Fibroblast of lung (primary cell): ENCODE results near the gene NFYB. TPM values are rescaled to one million over a fixed set of nuclear protein-coding genes. Genes with fewer than 3 reads are reported as not detected.
A peak's percentile ranks its signal among the peaks of the same experiment; 100 is the strongest.

Experiments
- DNase-seq, 2 donors: peaks; one replicate each; pipeline versions ENCODE4 v3.0.0 to v3.0.0-alpha.2; 2010; ENCODE audit warnings: low read depth in 2 of 2
- H2AFZ ChIP-seq: 2 replicates; pipeline ENCODE4 v1.5.1; 2012; ENCODE audit warnings: low read length, control low read depth, inconsistent platforms
- H3K27ac ChIP-seq: 2 replicates; pipeline ENCODE4 v1.5.1; 2011; ENCODE audit warnings: low read length, control low read depth; ENCODE audit not compliant: insufficient read depth
- H3K27me3 ChIP-seq: 2 replicates; pipeline ENCODE4 v1.5.1; 2011; ENCODE audit warnings: mild to moderate bottlenecking, low read length; ENCODE audit not compliant: control insufficient read depth, insufficient read depth
- H3K36me3 ChIP-seq: 2 replicates; pipeline ENCODE4 v1.5.1; 2011; ENCODE audit warnings: low read length; ENCODE audit not compliant: control insufficient read depth, insufficient read depth
- H3K4me1 ChIP-seq: 2 replicates; pipeline ENCODE4 v1.5.1; 2011; ENCODE audit warnings: low read length; ENCODE audit not compliant: control insufficient read depth, insufficient read depth; ENCODE audit errors: extremely low read depth
- H3K4me2 ChIP-seq: 2 replicates; pipeline ENCODE4 v1.5.1; 2011; ENCODE audit warnings: low read length, control low read depth; ENCODE audit not compliant: insufficient read depth; ENCODE audit errors: extremely low read depth
- H3K4me3 ChIP-seq, 4 experiments: fragments of 200-600 bp in 1 of 4; sonication (generic) in 1 of 4; replicated peaks in 1 of 4; 2 replicates each; pipeline ENCODE4 v1.5.1; 2011 to 2016; ENCODE audit warnings: low read length in 4 of 4, low read depth in 3 of 4, mild to moderate bottlenecking in 3 of 4, control low read depth in 2 of 4, inconsistent platforms in 1 of 4, mixed read lengths in 1 of 4; ENCODE audit not compliant: insufficient read depth in 1 of 4; ENCODE audit errors: control extremely low read depth in 1 of 4
- H3K79me2 ChIP-seq: 2 replicates; pipeline ENCODE4 v1.5.1; 2012; ENCODE audit warnings: mild to moderate bottlenecking, low read length, inconsistent platforms; ENCODE audit not compliant: control insufficient read depth, insufficient read depth
- H3K9ac ChIP-seq: 2 replicates; pipeline ENCODE4 v1.5.1; 2011; ENCODE audit warnings: mild to moderate bottlenecking, low read length, control low read depth; ENCODE audit not compliant: insufficient read depth
- H3K9me3 ChIP-seq: 2 replicates; pipeline ENCODE4 v1.5.1; 2012; ENCODE audit warnings: low read depth, low read length; ENCODE audit not compliant: control insufficient read depth, insufficient read depth
- H4K20me1 ChIP-seq: 2 replicates; pipeline ENCODE4 v1.5.1; 2011; ENCODE audit warnings: low read length; ENCODE audit not compliant: control insufficient read depth, insufficient read depth; ENCODE audit errors: extremely low read depth
- EZH2 ChIP-seq: IDR thresholded peaks from 2 replicates; pipeline ENCODE4 v1.5.1; 2012; ENCODE audit warnings: low read length, control low read depth, mild to moderate bottlenecking; ENCODE audit errors: missing control alignments
- polyA plus RNA-seq, 2 donors: library from polyadenylated mRNA; depleted of rRNA in 1 of 2; stranded (reverse) in 1 of 2; unstranded in 1 of 2; fragments of >200 nt; gene quantifications; 2 replicates each; pipeline ENCODE4 v1.2.1, GENCODE V29; 2011 to 2012; ENCODE audit warnings: missing spikeins in 1 of 2
- total RNA-seq: library from RNA; depleted of rRNA; stranded (reverse); fragments of >200 nt; gene quantifications from 2 replicates; pipeline ENCODE4 v1.2.1, GENCODE V29; 2014
- TF ChIP-seq, protein P1 (sequence below), 2 donors: IDR thresholded peaks in 1 of 2; conservative IDR thresholded peaks in 1 of 2; 1 replicate in 1 of 2; 2 replicates in 1 of 2; pipeline ENCODE4 v1.5.1; 2011 to 2012; ENCODE audit warnings: low read length in 2 of 2, control low read depth in 1 of 2, inconsistent platforms in 1 of 2, low read depth in 1 of 2, mild to moderate bottlenecking in 1 of 2

The NFYB gene
- total and polyA plus RNA-seq, 2 donors (not counting 1 experiment from before 2014, with no cell fraction given), result 32.2 to 39.9 TPM

DNA sequence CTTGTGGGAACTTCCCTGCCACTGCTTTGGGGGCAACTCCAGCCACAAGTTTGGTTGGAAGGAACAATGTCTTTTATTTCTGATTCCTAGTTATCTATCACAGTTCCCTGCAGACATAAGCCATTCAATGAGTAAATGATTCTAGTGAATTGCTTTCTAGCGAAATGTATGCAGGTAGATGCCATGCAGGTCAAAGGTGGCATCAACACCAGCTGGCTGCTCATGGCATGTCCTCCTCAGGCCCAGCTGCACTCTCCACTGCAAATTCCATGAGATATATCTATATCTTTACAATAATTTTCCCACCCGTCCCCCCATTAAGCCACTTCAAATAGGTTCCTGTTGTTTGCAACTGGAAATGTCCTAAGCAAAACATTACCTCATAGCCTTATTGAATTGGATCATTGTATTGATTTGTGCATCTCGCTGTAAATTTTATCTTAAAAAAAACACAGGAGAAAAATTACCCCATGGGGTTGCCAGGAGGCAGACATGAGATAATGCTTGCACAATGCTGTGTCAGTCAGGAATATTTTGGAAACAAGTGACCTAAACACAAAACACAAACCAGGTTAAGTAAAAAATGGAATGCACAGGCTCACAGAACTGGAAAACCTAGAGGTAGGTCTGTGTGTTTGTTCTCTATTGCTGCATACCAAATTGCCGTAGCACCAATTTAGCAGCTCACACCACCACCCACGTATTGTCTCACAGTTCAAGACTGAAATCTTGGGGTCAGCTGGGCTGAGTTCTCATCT, 44.8 kb upstream of the NFYB start:
- Histone ChIP-seq H3K9ac (no peak overlapping the region), H3K4me2 (no peak overlapping the region), H4K20me1 (no peaks in the 10 kb centered on the region), H2AFZ (no peak overlapping the region), H3K27ac (no peak overlapping the region), H3K36me3 (no peaks in the 10 kb centered on the region), H3K4me3 (no peak overlapping the region), H3K79me2 (no peaks in the 10 kb centered on the region), H3K9me3 (no peaks in the 10 kb centered on the region), H3K4me1 (peaks cover 12% of the 10 kb centered on the region), H3K27me3 (no peaks in the 10 kb centered on the region)
- peak in 1 of 2 donors; percentile 66 for DNase-seq
- TF ChIP-seq EZH2, result no peak
- TF ChIP-seq, protein P1, sequence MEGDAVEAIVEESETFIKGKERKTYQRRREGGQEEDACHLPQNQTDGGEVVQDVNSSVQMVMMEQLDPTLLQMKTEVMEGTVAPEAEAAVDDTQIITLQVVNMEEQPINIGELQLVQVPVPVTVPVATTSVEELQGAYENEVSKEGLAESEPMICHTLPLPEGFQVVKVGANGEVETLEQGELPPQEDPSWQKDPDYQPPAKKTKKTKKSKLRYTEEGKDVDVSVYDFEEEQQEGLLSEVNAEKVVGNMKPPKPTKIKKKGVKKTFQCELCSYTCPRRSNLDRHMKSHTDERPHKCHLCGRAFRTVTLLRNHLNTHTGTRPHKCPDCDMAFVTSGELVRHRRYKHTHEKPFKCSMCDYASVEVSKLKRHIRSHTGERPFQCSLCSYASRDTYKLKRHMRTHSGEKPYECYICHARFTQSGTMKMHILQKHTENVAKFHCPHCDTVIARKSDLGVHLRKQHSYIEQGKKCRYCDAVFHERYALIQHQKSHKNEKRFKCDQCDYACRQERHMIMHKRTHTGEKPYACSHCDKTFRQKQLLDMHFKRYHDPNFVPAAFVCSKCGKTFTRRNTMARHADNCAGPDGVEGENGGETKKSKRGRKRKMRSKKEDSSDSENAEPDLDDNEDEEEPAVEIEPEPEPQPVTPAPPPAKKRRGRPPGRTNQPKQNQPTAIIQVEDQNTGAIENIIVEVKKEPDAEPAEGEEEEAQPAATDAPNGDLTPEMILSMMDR (conservative IDR thresholded peaks at IDR 0.05 in 1 of 2, IDR thresholded peaks at IDR 0.05 in 1 of 2; ENCODE audit: low read depth in 1 of 2, low read length in 2 of 2), result no peak

DNA sequence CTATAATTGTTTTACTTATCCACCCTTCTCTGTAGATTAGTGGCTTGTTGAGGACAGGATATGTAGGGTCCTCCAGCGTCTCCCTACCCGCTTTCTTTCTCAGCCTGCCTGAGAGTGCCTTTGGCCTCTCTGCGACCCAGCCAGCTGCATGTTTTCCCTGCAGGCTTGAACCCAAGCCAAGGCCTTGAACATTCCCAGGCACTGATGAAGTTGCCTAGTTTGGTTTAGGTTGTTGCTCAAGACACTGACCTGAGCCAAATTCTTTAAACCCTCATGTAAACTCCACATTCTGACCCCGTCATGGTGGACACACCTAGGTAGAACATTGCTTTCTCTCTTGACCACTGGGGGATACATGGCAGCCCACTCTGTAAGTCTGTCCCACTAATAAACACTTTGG, 44.1 kb upstream of the NFYB start:
- Histone ChIP-seq H3K9ac (no peak overlapping the region), H3K36me3 (no peaks in the 10 kb centered on the region), H4K20me1 (no peaks in the 10 kb centered on the region), H3K27me3 (no peaks in the 10 kb centered on the region), H3K9me3 (no peaks in the 10 kb centered on the region), H3K27ac (no peak overlapping the region), H3K4me2 (no peak overlapping the region), H3K4me3 (no peak overlapping the region), H3K79me2 (no peaks in the 10 kb centered on the region), H3K4me1 (peaks cover 15% of the 10 kb centered on the region), H2AFZ (no peak overlapping the region)
- TF ChIP-seq EZH2, result no peak
- TF ChIP-seq, protein P1 (conservative IDR thresholded peaks at IDR 0.05 in 1 of 2, IDR thresholded peaks at IDR 0.05 in 1 of 2; ENCODE audit: low read depth in 1 of 2, low read length in 2 of 2), result no peak
- peak; percentile 97 to 98 for DNase-seq

DNA sequence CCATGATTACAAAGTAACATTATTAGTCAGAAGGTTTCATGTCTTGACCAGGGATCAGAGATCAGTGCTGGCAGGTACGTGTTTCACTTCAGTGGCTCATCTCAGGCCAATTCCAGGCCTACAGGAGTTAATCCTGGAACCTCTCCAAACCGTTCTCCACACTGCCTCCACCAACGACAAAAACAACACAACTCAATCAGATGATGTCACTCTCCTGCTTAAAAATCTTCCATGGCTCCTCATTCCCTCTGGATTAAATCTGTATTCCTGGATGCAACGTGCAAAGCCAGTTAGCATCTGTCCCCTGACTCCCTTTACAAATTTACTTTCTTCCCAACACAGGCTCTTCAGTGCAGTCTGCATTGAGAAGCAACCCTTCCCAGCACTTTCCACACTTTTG, 43.3 kb upstream of the NFYB start:
- H3K4me2 ChIP-seq, result no peak overlapping the region
- H2AFZ ChIP-seq, result no peak overlapping the region
- H3K27me3 ChIP-seq, result no peaks in the 10 kb centered on the region
- peak; percentile 32 to 79 for DNase-seq
- H3K4me1 ChIP-seq, result peaks cover 18% of the 10 kb centered on the region
- H3K27ac ChIP-seq, result no peak overlapping the region
- no peak for TF ChIP-seq EZH2
- TF ChIP-seq, protein P1 (conservative IDR thresholded peaks at IDR 0.05 in 1 of 2, IDR thresholded peaks at IDR 0.05 in 1 of 2; ENCODE audit: low read depth in 1 of 2, low read length in 2 of 2), result no peak
- H3K36me3 ChIP-seq, result no peaks in the 10 kb centered on the region
- H3K4me3 ChIP-seq, result no peak overlapping the region
- H3K9me3 ChIP-seq, result no peaks in the 10 kb centered on the region
- H3K79me2 ChIP-seq, result no peaks in the 10 kb centered on the region
- H4K20me1 ChIP-seq, result no peaks in the 10 kb centered on the region
- H3K9ac ChIP-seq, result no peak overlapping the region
